Measurements from ENCODE around the gene IL4I1.

- TF ChIP-seq YY1 (IDR thresholded peaks at IDR 0.05; ENCODE audit: insufficient read depth, insufficient read length) = no peak
- no peak for TF ChIP-seq ZNF274 (IDR thresholded peaks at IDR 0.05; ENCODE audit: low read depth, low read length)
- no peak for TF ChIP-seq SUZ12 (IDR thresholded peaks at IDR 0.05; ENCODE audit: extremely low read depth, insufficient read depth, insufficient read length)
Measured at GRCh38 chr19:49857061-49857837, 39.4 kb downstream of the IL4I1 start.
